Neural cell (in vitro differentiated cells): Measurements from ENCODE around the gene DACH1. TPM values are rescaled to one million over a fixed set of nuclear protein-coding genes. Genes with fewer than 3 reads are reported as not detected.

Source experiments
- H2AFZ ChIP-seq: fragments of 200-600, 300-800 bp; sonication (generic), shearing (Covaris generic); 2 replicates; pipeline ENCODE4 v1.6.0; 2014; ENCODE audit warnings: low read depth, mild to moderate bottlenecking, antibody characterized with exemption, low read length, moderate library complexity
- H3F3A ChIP-seq: fragments of 200-600 bp; shearing (Covaris generic); 2 replicates; pipeline ENCODE4 v1.6.1; 2016; ENCODE audit warnings: mild to moderate bottlenecking, moderate library complexity, mixed read lengths, antibody characterized with exemption, low read length; ENCODE audit not compliant: insufficient read depth, poor library complexity, severe bottlenecking
- H3K27ac ChIP-seq: fragments of 200-600, 300-800 bp; sonication (generic), shearing (Covaris generic); 2 replicates; pipeline ENCODE4 v1.5.1; 2014; ENCODE audit warnings: mild to moderate bottlenecking, low read length, moderate library complexity
- H3K27me3 ChIP-seq: fragments of 300-800, 200-600 bp; sonication (generic), shearing (Covaris generic); 2 replicates; pipeline ENCODE4 v1.6.0; 2014; ENCODE audit warnings: mild to moderate bottlenecking, low read depth, low read length, moderate library complexity; ENCODE audit not compliant: insufficient read depth
- H3K36me3 ChIP-seq: fragments of 300-800, 200-600 bp; sonication (generic), shearing (Covaris generic); 2 replicates; pipeline ENCODE4 v1.5.1; 2014; ENCODE audit warnings: mild to moderate bottlenecking, antibody characterized with exemption, low read length, moderate library complexity; ENCODE audit not compliant: insufficient read depth
- H3K4me2 ChIP-seq: fragments of 300-800, 200-600 bp; sonication (generic), shearing (Covaris generic); 2 replicates; pipeline ENCODE4 v1.6.0; 2014; ENCODE audit warnings: mild to moderate bottlenecking, low read length
- H3K4me3 ChIP-seq: fragments of 300-800, 200-600 bp; sonication (generic), shearing (Covaris generic); 2 replicates; pipeline ENCODE4 v1.5.1; 2014; ENCODE audit warnings: mild to moderate bottlenecking, low read length, moderate library complexity
- H3K79me2 ChIP-seq: fragments of 200-600 bp; shearing (Covaris generic); replicated peaks from 2 replicates; pipeline ENCODE4 v1.6.0; 2014; ENCODE audit warnings: mild to moderate bottlenecking, low read length, moderate library complexity; ENCODE audit not compliant: insufficient read depth
- H3K9ac ChIP-seq: fragments of 300-800, 200-600 bp; sonication (generic), shearing (Covaris generic); 2 replicates; pipeline ENCODE4 v1.6.1; 2016; ENCODE audit warnings: mild to moderate bottlenecking, low read length, mixed read lengths
- H3K9me2 ChIP-seq: fragments of 200-600 bp; shearing (Covaris generic); 2 replicates; pipeline ENCODE4 v1.6.1; 2016; ENCODE audit warnings: mild to moderate bottlenecking, low read length, mixed read lengths; ENCODE audit not compliant: insufficient read depth
- H3K9me3 ChIP-seq: fragments of 200-600, 300-800 bp; sonication (generic), shearing (Covaris generic); 2 replicates; pipeline ENCODE4 v1.6.1; 2016; ENCODE audit warnings: mild to moderate bottlenecking, mixed run types, low read length, moderate library complexity, mixed read lengths
- H4K20me1 ChIP-seq: fragments of 200-600 bp; shearing (Covaris generic); 2 replicates; pipeline ENCODE4 v1.6.1; 2016; ENCODE audit warnings: mild to moderate bottlenecking, mixed run types; ENCODE audit not compliant: insufficient read depth
- EP300 ChIP-seq: fragments of 450-650 bp; conservative IDR thresholded peaks from 2 replicates; pipeline ENCODE4 v1.6.1; 2014; ENCODE audit warnings: antibody characterized with exemption, mild to moderate bottlenecking, moderate library complexity; ENCODE audit not compliant: poor library complexity, severe bottlenecking
- EZH2 ChIP-seq: fragments of 200-600, 300-800 bp; shearing (Covaris generic), sonication (generic); IDR thresholded peaks from 2 replicates; pipeline ENCODE4 v1.6.1; 2014; ENCODE audit warnings: antibody characterized with exemption, low read length, borderline replicate concordance, mild to moderate bottlenecking; ENCODE audit not compliant: insufficient read depth, poor library complexity, severe bottlenecking
- MXI1 ChIP-seq: fragments of 450-650 bp; conservative IDR thresholded peaks from 2 replicates; pipeline ENCODE4 v1.6.1; 2014; ENCODE audit warnings: antibody characterized with exemption, mild to moderate bottlenecking; ENCODE audit not compliant: poor library complexity, severe bottlenecking
- POLR2AphosphoS5 ChIP-seq: IDR thresholded peaks from 2 replicates; pipeline ENCODE4 v1.6.1; 2012
- RAD21 ChIP-seq: fragments of 450-650 bp; conservative IDR thresholded peaks from 2 replicates; pipeline ENCODE4 v1.6.1; 2014; ENCODE audit warnings: antibody characterized with exemption, mild to moderate bottlenecking, moderate library complexity
- SMC3 ChIP-seq: fragments of 450-650 bp; conservative IDR thresholded peaks from 2 replicates; pipeline ENCODE4 v1.6.1; 2014; ENCODE audit warnings: antibody characterized with exemption, mild to moderate bottlenecking, moderate library complexity; ENCODE audit not compliant: poor library complexity
- TAF1 ChIP-seq: IDR thresholded peaks from 2 replicates; pipeline ENCODE4 v1.6.1; 2012; ENCODE audit warnings: low read depth
- polyA plus RNA-seq: library from polyadenylated mRNA; depleted of rRNA; stranded (reverse); fragments of >200 nt; gene quantifications from 2 replicates; pipeline ENCODE4 v1.2.3, GENCODE V29; 2014
- TF ChIP-seq, protein P1 (sequence below): IDR thresholded peaks from 2 replicates; pipeline ENCODE4 v1.6.1; 2012; ENCODE audit warnings: borderline replicate concordance
- TF ChIP-seq, protein P2 (sequence below): fragments of 450-650 bp; IDR thresholded peaks from 2 replicates; pipeline ENCODE4 v1.5.1; 2014; ENCODE audit warnings: antibody characterized with exemption, mild to moderate bottlenecking, moderate library complexity; ENCODE audit not compliant: poor library complexity, severe bottlenecking

Gene DACH1
- polyA plus RNA-seq, 1 donor from 2014 or later: 20.0 TPM

DNA sequence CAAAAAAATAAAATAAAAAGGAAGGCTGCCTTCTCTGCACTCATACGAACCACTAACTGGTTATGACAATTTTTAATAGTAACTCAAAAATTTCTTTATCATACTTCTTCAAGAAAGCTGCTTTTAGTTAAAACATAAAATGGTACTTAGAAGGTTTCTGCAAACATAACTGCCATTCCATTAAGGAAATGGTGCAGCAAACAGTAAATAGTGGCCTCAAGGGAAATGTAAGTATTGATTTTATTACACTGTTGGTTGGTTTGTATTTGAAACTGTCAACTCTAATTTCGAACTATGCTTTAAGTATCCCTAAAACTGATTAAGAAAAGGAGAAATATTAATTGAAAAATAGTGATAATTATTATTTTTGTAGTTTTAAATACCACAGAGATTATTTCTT is 278.0 kb downstream of the DACH1 start:
- no peak for TF ChIP-seq MXI1
- TF ChIP-seq, protein P1, sequence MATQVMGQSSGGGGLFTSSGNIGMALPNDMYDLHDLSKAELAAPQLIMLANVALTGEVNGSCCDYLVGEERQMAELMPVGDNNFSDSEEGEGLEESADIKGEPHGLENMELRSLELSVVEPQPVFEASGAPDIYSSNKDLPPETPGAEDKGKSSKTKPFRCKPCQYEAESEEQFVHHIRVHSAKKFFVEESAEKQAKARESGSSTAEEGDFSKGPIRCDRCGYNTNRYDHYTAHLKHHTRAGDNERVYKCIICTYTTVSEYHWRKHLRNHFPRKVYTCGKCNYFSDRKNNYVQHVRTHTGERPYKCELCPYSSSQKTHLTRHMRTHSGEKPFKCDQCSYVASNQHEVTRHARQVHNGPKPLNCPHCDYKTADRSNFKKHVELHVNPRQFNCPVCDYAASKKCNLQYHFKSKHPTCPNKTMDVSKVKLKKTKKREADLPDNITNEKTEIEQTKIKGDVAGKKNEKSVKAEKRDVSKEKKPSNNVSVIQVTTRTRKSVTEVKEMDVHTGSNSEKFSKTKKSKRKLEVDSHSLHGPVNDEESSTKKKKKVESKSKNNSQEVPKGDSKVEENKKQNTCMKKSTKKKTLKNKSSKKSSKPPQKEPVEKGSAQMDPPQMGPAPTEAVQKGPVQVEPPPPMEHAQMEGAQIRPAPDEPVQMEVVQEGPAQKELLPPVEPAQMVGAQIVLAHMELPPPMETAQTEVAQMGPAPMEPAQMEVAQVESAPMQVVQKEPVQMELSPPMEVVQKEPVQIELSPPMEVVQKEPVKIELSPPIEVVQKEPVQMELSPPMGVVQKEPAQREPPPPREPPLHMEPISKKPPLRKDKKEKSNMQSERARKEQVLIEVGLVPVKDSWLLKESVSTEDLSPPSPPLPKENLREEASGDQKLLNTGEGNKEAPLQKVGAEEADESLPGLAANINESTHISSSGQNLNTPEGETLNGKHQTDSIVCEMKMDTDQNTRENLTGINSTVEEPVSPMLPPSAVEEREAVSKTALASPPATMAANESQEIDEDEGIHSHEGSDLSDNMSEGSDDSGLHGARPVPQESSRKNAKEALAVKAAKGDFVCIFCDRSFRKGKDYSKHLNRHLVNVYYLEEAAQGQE: no peak
- TF ChIP-seq EP300: no peak
- no peak for TF ChIP-seq SMC3
- TF ChIP-seq, protein P2, sequence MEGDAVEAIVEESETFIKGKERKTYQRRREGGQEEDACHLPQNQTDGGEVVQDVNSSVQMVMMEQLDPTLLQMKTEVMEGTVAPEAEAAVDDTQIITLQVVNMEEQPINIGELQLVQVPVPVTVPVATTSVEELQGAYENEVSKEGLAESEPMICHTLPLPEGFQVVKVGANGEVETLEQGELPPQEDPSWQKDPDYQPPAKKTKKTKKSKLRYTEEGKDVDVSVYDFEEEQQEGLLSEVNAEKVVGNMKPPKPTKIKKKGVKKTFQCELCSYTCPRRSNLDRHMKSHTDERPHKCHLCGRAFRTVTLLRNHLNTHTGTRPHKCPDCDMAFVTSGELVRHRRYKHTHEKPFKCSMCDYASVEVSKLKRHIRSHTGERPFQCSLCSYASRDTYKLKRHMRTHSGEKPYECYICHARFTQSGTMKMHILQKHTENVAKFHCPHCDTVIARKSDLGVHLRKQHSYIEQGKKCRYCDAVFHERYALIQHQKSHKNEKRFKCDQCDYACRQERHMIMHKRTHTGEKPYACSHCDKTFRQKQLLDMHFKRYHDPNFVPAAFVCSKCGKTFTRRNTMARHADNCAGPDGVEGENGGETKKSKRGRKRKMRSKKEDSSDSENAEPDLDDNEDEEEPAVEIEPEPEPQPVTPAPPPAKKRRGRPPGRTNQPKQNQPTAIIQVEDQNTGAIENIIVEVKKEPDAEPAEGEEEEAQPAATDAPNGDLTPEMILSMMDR: no peak
- TF ChIP-seq POLR2AphosphoS5: no peak
- TF ChIP-seq EZH2: no peak
- no peak for TF ChIP-seq TAF1
- TF ChIP-seq RAD21: no peak
- Histone ChIP-seq H4K20me1 (no peaks in the 10 kb centered on the region), H3F3A (no peaks in the 10 kb centered on the region)

DNA sequence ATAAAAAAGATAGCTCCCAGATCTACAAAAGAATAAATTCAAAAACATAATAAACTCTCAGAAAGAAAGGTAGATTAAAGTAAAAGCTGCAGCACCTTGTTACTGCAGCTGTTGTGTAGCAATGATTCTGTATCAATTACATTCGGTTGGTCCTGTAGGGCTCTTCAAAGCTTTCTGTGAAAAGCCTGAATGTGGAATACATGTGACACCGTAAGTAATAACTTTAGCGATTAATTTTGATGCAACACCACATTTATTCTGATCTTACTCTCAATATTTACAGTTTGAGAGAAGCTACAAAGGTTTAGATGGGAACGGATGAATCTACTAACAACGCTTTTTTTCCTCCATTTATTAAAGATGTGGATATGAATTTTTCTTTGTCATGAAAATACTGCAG is 279.2 kb downstream of the DACH1 start:
- Histone ChIP-seq H3K4me3 (no peak overlapping the region), H4K20me1 (no peaks in the 10 kb centered on the region), H3K9ac (no peak overlapping the region), H3K27me3 (no peaks in the 10 kb centered on the region), H3K79me2 (no peaks in the 10 kb centered on the region), H3K27ac (no peak overlapping the region), H3K4me2 (no peak overlapping the region), H3F3A (no peaks in the 10 kb centered on the region), H3K9me3 (no peaks in the 10 kb centered on the region), H3K36me3 (no peaks in the 10 kb centered on the region), H3K9me2 (no peaks in the 10 kb centered on the region), H2AFZ (no peak overlapping the region)
- TF ChIP-seq, protein P1: no peak
- TF ChIP-seq, protein P2: no peak
- TF ChIP-seq EP300 (no peak), MXI1 (no peak), EZH2 (no peak), SMC3 (no peak), POLR2AphosphoS5 (no peak), RAD21 (no peak), TAF1 (no peak)

More for the DNA sequence above, 278.0 kb downstream of the DACH1 start:
- no peaks in the 10 kb centered on the region for H3K9me3 ChIP-seq
- H3K27me3 ChIP-seq: no peaks in the 10 kb centered on the region
- no peak overlapping the region for H3K9ac ChIP-seq
- H3K4me3 ChIP-seq: no peak overlapping the region
- no peak overlapping the region for H3K27ac ChIP-seq
- H3K36me3 ChIP-seq: no peaks in the 10 kb centered on the region
- no peak overlapping the region for H2AFZ ChIP-seq
- H3K9me2 ChIP-seq: no peaks in the 10 kb centered on the region
- no peak overlapping the region for H3K4me2 ChIP-seq
- no peaks in the 10 kb centered on the region for H3K79me2 ChIP-seq
